K562 (cell line): ENCODE measurements around the gene RNF187. TPM values are rescaled to one million over a fixed set of nuclear protein-coding genes. Genes with fewer than 3 reads are reported as not detected.

Source experiments
- CBX1 ChIP-seq: sonication (generic); IDR thresholded peaks from 2 replicates; pipeline ENCODE4 v1.6.1; 2016; ENCODE audit warnings: antibody characterized with exemption, low read depth, mild to moderate bottlenecking
- CHD1 ChIP-seq: fragments of 200-600 bp; sonication (generic); IDR thresholded peaks from one replicate; pipeline ENCODE4 v1.6.1; 2012; ENCODE audit warnings: mild to moderate bottlenecking, moderate library complexity, low read length, inconsistent platforms
- CTBP1 ChIP-seq: fragments of 450-650 bp; IDR thresholded peaks from 2 replicates; pipeline ENCODE4 v1.6.1; 2016; ENCODE audit warnings: borderline replicate concordance
- DDX20 ChIP-seq: fragments of 450-650 bp; IDR thresholded peaks from 2 replicates; pipeline ENCODE4 v1.6.1; 2016; ENCODE audit warnings: missing genetic modification characterization, low read depth, mild to moderate bottlenecking, missing compliant biosample characterization, moderate library complexity
- E2F3 ChIP-seq: fragments of 250-450 bp; sonication (Bioruptor Pico); IDR thresholded peaks from 2 replicates; pipeline ENCODE4 v1.4.0; 2020; ENCODE audit warnings: mild to moderate bottlenecking
- HDGF ChIP-seq: fragments of 450-650 bp; IDR thresholded peaks from 2 replicates; pipeline ENCODE4 v1.6.1; 2016
- MTA3 ChIP-seq: fragments of 450-650 bp; formaldehyde crosslinking; IDR thresholded peaks from 2 replicates; pipeline ENCODE4 v1.6.1; 2017; ENCODE audit warnings: mild to moderate bottlenecking, borderline replicate concordance
- PHF8 ChIP-seq: fragments of 200-600 bp; sonication (generic); IDR thresholded peaks from 2 replicates; pipeline ENCODE4 v1.6.1; 2012; ENCODE audit warnings: mixed run types, mild to moderate bottlenecking, inconsistent platforms, low read length, moderate library complexity, borderline replicate concordance
- POLR2B ChIP-seq: fragments of 450-650 bp; IDR thresholded peaks from 2 replicates; pipeline ENCODE4 v1.6.1; 2018; ENCODE audit warnings: low read depth; ENCODE audit not compliant: partially characterized antibody
- RBM39 ChIP-seq: fragments of 200-400 bp; formaldehyde crosslinking; optimal IDR thresholded peaks from 2 replicates; pipeline ENCODE3; 2018; ENCODE audit warnings: low read depth, low read length
- XRCC4 ChIP-seq: IDR thresholded peaks from one replicate; pipeline ENCODE4 v1.6.1; 2011; ENCODE audit not compliant: insufficient read depth, insufficient read length; ENCODE audit errors: extremely low read depth
- YBX1 ChIP-seq: fragments of 450-650 bp; IDR thresholded peaks from 2 replicates; pipeline ENCODE4 v1.7.1; 2016; ENCODE audit warnings: mild to moderate bottlenecking
- ZFP36 ChIP-seq: fragments of 150-350 bp; IDR thresholded peaks from 2 replicates; pipeline ENCODE4 v1.6.1; 2018; ENCODE audit warnings: low read length, low read depth; ENCODE audit not compliant: partially characterized antibody
- ZNF217 ChIP-seq: sonication (generic); formaldehyde crosslinking; IDR thresholded peaks from 2 replicates; pipeline ENCODE4 v1.8.0; 2022; ENCODE audit warnings: mild to moderate bottlenecking, missing genetic modification reagents
- ZNF23 ChIP-seq: fragments of 250-450 bp; sonication (Bioruptor Pico); IDR thresholded peaks from 2 replicates; pipeline ENCODE4 v1.4.0; 2020; ENCODE audit warnings: mild to moderate bottlenecking
- polyA plus RNA-seq, 8 experiments: library from polyadenylated mRNA; depleted of rRNA in 4 of 8; stranded (reverse) in 5 of 8; unstranded in 3 of 8; fragments of >200 nt; fragmentation: Nextera tagmentation in 2 of 8; fragmentation: Illumina TruSeq in 1 of 8; extraction: Ambion mirVana in 2 of 8; extraction: Trizol in 1 of 8; gene quantifications; 2 replicates each; pipeline versions ENCODE4 v1.2.1 to v1.2.3, GENCODE V29; 2011 to 2014; ENCODE audit warnings: inconsistent platforms in 1 of 8, missing spikeins in 1 of 8
- total RNA-seq, 7 experiments: library from RNA; depleted of rRNA in 6 of 7; stranded (reverse); fragments of >200 nt in 6 of 7; fragmentation: Illumina TruSeq in 2 of 7; extraction: Trizol in 2 of 7; gene quantifications; 2 replicates each; pipeline versions ENCODE4 v1.2.1 to v1.2.3, GENCODE V29; 2011 to 2021; ENCODE audit warnings: low replicate concordance in 1 of 7
- TF ChIP-seq, protein P1 (sequence below): fragments of 200-600 bp; sonication (generic); IDR thresholded peaks from one replicate; pipeline ENCODE4 v1.6.1; 2012; ENCODE audit warnings: mild to moderate bottlenecking, low read depth, low read length, inconsistent platforms

The RNF187 gene
- total and polyA plus RNA-seq, 9 of the 15 experiments (the other 6 are each of a cell fraction or from before 2014, with no cell fraction given): 2.3 to 119 (median 41.9) TPM

DNA sequence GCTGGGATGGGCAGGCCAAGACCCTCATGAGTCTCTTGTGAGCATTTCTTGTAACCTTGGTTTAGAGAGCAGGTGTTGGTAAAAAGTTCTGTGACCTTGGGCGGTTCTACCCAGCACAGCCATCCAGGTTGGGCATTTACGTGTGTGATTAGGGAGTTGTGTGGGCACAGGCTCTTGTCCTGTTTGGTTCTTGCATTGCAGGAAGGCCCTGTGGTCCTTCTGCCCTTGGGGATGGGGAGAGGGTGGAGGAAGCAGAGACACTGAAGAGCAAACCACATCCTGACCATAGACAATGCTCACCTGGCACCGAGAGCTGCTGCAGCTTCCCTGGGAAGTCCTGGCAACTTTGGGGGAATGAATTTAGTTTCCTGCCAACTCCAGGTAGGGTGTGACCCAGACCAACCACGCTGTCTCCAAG is 25.6 kb downstream of the RNF187 start (continued):
- no peak for TF ChIP-seq YBX1
- TF ChIP-seq RBM39: no peak
- TF ChIP-seq, protein P1, sequence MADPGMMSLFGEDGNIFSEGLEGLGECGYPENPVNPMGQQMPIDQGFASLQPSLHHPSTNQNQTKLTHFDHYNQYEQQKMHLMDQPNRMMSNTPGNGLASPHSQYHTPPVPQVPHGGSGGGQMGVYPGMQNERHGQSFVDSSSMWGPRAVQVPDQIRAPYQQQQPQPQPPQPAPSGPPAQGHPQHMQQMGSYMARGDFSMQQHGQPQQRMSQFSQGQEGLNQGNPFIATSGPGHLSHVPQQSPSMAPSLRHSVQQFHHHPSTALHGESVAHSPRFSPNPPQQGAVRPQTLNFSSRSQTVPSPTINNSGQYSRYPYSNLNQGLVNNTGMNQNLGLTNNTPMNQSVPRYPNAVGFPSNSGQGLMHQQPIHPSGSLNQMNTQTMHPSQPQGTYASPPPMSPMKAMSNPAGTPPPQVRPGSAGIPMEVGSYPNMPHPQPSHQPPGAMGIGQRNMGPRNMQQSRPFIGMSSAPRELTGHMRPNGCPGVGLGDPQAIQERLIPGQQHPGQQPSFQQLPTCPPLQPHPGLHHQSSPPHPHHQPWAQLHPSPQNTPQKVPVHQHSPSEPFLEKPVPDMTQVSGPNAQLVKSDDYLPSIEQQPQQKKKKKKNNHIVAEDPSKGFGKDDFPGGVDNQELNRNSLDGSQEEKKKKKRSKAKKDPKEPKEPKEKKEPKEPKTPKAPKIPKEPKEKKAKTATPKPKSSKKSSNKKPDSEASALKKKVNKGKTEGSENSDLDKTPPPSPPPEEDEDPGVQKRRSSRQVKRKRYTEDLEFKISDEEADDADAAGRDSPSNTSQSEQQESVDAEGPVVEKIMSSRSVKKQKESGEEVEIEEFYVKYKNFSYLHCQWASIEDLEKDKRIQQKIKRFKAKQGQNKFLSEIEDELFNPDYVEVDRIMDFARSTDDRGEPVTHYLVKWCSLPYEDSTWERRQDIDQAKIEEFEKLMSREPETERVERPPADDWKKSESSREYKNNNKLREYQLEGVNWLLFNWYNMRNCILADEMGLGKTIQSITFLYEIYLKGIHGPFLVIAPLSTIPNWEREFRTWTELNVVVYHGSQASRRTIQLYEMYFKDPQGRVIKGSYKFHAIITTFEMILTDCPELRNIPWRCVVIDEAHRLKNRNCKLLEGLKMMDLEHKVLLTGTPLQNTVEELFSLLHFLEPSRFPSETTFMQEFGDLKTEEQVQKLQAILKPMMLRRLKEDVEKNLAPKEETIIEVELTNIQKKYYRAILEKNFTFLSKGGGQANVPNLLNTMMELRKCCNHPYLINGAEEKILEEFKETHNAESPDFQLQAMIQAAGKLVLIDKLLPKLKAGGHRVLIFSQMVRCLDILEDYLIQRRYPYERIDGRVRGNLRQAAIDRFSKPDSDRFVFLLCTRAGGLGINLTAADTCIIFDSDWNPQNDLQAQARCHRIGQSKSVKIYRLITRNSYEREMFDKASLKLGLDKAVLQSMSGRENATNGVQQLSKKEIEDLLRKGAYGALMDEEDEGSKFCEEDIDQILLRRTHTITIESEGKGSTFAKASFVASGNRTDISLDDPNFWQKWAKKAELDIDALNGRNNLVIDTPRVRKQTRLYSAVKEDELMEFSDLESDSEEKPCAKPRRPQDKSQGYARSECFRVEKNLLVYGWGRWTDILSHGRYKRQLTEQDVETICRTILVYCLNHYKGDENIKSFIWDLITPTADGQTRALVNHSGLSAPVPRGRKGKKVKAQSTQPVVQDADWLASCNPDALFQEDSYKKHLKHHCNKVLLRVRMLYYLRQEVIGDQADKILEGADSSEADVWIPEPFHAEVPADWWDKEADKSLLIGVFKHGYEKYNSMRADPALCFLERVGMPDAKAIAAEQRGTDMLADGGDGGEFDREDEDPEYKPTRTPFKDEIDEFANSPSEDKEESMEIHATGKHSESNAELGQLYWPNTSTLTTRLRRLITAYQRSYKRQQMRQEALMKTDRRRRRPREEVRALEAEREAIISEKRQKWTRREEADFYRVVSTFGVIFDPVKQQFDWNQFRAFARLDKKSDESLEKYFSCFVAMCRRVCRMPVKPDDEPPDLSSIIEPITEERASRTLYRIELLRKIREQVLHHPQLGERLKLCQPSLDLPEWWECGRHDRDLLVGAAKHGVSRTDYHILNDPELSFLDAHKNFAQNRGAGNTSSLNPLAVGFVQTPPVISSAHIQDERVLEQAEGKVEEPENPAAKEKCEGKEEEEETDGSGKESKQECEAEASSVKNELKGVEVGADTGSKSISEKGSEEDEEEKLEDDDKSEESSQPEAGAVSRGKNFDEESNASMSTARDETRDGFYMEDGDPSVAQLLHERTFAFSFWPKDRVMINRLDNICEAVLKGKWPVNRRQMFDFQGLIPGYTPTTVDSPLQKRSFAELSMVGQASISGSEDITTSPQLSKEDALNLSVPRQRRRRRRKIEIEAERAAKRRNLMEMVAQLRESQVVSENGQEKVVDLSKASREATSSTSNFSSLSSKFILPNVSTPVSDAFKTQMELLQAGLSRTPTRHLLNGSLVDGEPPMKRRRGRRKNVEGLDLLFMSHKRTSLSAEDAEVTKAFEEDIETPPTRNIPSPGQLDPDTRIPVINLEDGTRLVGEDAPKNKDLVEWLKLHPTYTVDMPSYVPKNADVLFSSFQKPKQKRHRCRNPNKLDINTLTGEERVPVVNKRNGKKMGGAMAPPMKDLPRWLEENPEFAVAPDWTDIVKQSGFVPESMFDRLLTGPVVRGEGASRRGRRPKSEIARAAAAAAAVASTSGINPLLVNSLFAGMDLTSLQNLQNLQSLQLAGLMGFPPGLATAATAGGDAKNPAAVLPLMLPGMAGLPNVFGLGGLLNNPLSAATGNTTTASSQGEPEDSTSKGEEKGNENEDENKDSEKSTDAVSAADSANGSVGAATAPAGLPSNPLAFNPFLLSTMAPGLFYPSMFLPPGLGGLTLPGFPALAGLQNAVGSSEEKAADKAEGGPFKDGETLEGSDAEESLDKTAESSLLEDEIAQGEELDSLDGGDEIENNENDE: no peak
- TF ChIP-seq DDX20: no peak
- TF ChIP-seq CHD1: peak; percentile 40
- no peak for TF ChIP-seq XRCC4
- TF ChIP-seq ZFP36: no peak
- TF ChIP-seq ZNF23: no peak
- TF ChIP-seq PHF8: no peak
- TF ChIP-seq HDGF: peak; percentile 90
- no peak for TF ChIP-seq MTA3
- TF ChIP-seq POLR2B: no peak
- no peak for TF ChIP-seq ZNF217 (CRISPR knock-in tag)
- no peak for TF ChIP-seq CTBP1
- no peak for TF ChIP-seq CBX1
- no peak for TF ChIP-seq E2F3
